HepG2 (cell line): ENCODE results near the gene TST. TPM values are rescaled to one million over a fixed set of nuclear protein-coding genes. Genes with fewer than 3 reads are reported as not detected.

Source experiments
- CHD4 ChIP-seq: fragments of 200-600 bp; sonication (generic); IDR thresholded peaks from 2 replicates; pipeline ENCODE4 v1.7.0; 2017; ENCODE audit warnings: mild to moderate bottlenecking, low read length, borderline replicate concordance
- GZF1 ChIP-seq: sonication (generic); formaldehyde crosslinking; IDR thresholded peaks from 2 replicates; pipeline ENCODE4 v1.5.1; 2020; ENCODE audit warnings: mild to moderate bottlenecking, missing genetic modification reagents
- MEIS1 ChIP-seq: sonication (generic); formaldehyde crosslinking; IDR thresholded peaks from 2 replicates; pipeline ENCODE4 v1.9.0; 2021; ENCODE audit warnings: mild to moderate bottlenecking, missing genetic modification reagents, moderate library complexity, borderline replicate concordance
- NFE2L1 ChIP-seq: sonication (generic); formaldehyde crosslinking; IDR thresholded peaks from 2 replicates; pipeline ENCODE4 v1.4.0; 2020; ENCODE audit warnings: missing genetic modification reagents, mild to moderate bottlenecking, borderline replicate concordance
- NFRKB ChIP-seq: fragments of 450-650 bp; IDR thresholded peaks from 2 replicates; pipeline ENCODE4 v1.6.1; 2017
- SCMH1 ChIP-seq: sonication (generic); formaldehyde crosslinking; IDR thresholded peaks from 2 replicates; pipeline ENCODE4 v1.9.0; 2021; ENCODE audit warnings: missing genetic modification reagents, mild to moderate bottlenecking, borderline replicate concordance
- TGIF2 ChIP-seq: IDR thresholded peaks from 2 replicates; pipeline ENCODE4 v1.6.1; 2016; ENCODE audit warnings: control low read depth, missing compliant biosample characterization
- ZBTB8A ChIP-seq: sonication (generic); formaldehyde crosslinking; IDR thresholded peaks from 2 replicates; pipeline ENCODE4 v1.4.0; 2020; ENCODE audit warnings: mild to moderate bottlenecking, low read depth, missing genetic modification reagents, borderline replicate concordance
- ZNF20 ChIP-seq: sonication (generic); formaldehyde crosslinking; IDR thresholded peaks from 2 replicates; pipeline ENCODE4 v1.4.0; 2020; ENCODE audit warnings: mild to moderate bottlenecking, moderate library complexity, missing genetic modification reagents
- ZNF317 ChIP-seq: sonication (generic); formaldehyde crosslinking; IDR thresholded peaks from 2 replicates; pipeline ENCODE4 v1.5.0; 2020; ENCODE audit warnings: mild to moderate bottlenecking, missing genetic modification reagents
- ZNF616 ChIP-seq: sonication (generic); formaldehyde crosslinking; IDR thresholded peaks from 2 replicates; pipeline ENCODE4 v1.5.0; 2020; ENCODE audit warnings: low read depth, mild to moderate bottlenecking, missing genetic modification reagents
- ZNF678 ChIP-seq: sonication (generic); formaldehyde crosslinking; IDR thresholded peaks from 2 replicates; pipeline ENCODE4 v1.4.0; 2020; ENCODE audit warnings: mild to moderate bottlenecking, missing genetic modification reagents
- polyA plus RNA-seq, 8 experiments: library from polyadenylated mRNA; depleted of rRNA in 3 of 8; stranded (reverse) in 7 of 8; unstranded in 1 of 8; fragments of >200 nt; fragmentation: Illumina TruSeq in 4 of 8; extraction: Trizol in 4 of 8; gene quantifications; 2 replicates each; pipeline versions ENCODE4 v1.2.1 to v1.2.3, GENCODE V29; 2011 to 2016; ENCODE audit warnings: low read depth in 4 of 8, missing spikeins in 1 of 8, mixed read lengths in 1 of 8; ENCODE audit not compliant: insufficient read depth in 1 of 8
- total RNA-seq, 5 experiments: library from RNA; depleted of rRNA; stranded (reverse); fragments of >200 nt; fragmentation: Illumina TruSeq; extraction: Trizol; gene quantifications; 2 replicates each; pipeline ENCODE4 v1.2.3, GENCODE V29; 2016; ENCODE audit warnings: low read depth in 1 of 5
- TF ChIP-seq, protein P1 (sequence below): sonication (generic); formaldehyde crosslinking; IDR thresholded peaks from 2 replicates; pipeline ENCODE4 v1.9.0; 2021; ENCODE audit warnings: missing genetic modification reagents, mild to moderate bottlenecking, borderline replicate concordance
- TF ChIP-seq, protein P2 (sequence below): sonication (generic); formaldehyde crosslinking; conservative IDR thresholded peaks from 2 replicates; pipeline ENCODE4 v1.4.0; 2020; ENCODE audit warnings: missing genetic modification reagents
- TF ChIP-seq, protein P3 (sequence below): sonication (generic); formaldehyde crosslinking; IDR thresholded peaks from 2 replicates; pipeline ENCODE4 v1.5.1; 2020; ENCODE audit warnings: mild to moderate bottlenecking, moderate library complexity, missing genetic modification reagents
- TF ChIP-seq, protein P4 (sequence below): sonication (generic); formaldehyde crosslinking; IDR thresholded peaks from 2 replicates; pipeline ENCODE4 v1.4.0; 2020; ENCODE audit warnings: mild to moderate bottlenecking, missing genetic modification reagents
- TF ChIP-seq, protein P5 (sequence below): IDR thresholded peaks from 2 replicates; pipeline ENCODE4 v1.6.1; 2016

The TST gene
- total and polyA plus RNA-seq, 2 of the 13 experiments (the other 11 are each of a cell fraction or from before 2014, with no cell fraction given), result 44.6 to 63.6 TPM

DNA sequence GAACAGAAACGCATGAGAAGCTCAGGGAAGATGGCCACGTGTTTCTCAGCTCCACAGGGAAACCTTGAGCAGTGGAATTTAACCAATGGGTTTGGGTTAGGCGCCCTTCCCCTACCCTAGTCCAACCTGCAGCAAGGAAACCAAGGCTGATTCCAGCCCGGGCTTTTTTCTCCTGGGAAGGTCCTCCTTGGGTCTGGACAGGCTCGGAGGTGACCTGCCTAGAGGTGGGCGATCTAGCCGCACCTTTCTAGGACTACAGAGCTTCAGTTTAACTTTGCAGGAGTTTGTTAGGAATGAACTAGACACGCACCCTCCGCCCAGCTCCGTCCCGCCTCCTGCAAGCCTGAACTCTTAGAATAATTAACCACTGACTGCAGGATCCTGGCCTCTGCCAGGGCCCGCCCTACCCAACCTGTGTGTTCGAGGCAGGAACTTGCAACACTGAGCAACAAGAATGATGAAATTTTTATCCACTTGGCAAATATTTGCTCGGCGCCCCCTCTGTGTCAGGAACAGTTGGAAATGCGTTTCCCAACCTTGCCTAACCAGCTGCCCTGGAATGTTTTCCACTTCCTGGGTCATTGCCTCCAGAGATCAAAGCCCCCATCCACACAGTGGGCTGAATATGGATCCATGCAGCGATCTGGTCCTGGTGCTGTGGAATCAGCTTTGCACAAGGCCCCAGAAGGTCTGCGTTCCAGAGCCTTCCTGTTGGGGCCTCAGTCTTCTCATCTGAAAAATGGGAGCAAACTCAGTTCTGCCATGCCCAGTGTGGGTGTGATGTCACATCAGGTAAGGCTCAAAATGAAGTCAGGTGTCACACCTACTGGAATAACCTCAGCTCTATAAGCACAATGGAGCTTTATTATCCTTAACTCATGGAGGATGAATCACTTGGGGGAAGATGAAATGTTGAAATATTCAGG, 13.6 kb upstream of the TST start (continued):
- TF ChIP-seq, protein P1, sequence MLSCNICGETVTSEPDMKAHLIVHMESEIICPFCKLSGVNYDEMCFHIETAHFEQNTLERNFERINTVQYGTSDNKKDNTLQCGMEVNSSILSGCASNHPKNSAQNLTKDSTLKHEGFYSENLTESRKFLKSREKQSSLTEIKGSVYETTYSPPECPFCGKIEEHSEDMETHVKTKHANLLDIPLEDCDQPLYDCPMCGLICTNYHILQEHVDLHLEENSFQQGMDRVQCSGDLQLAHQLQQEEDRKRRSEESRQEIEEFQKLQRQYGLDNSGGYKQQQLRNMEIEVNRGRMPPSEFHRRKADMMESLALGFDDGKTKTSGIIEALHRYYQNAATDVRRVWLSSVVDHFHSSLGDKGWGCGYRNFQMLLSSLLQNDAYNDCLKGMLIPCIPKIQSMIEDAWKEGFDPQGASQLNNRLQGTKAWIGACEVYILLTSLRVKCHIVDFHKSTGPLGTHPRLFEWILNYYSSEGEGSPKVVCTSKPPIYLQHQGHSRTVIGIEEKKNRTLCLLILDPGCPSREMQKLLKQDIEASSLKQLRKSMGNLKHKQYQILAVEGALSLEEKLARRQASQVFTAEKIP (CRISPR knock-in tag), result peak; percentile 91; the same call in 1 of the 2 replicates
- TF ChIP-seq GZF1 (CRISPR knock-in tag) (peak; percentile 91), TGIF2 (CRISPR knock-in tag) (peak; percentile 89), ZBTB8A (CRISPR knock-in tag) (no peak), ZNF317 (CRISPR knock-in tag) (peak; percentile 73), SCMH1 (CRISPR knock-in tag) (no peak), ZNF616 (CRISPR knock-in tag) (no peak), MEIS1 (peak; percentile 65; the same call in 1 of the 2 replicates), CHD4 (peak; percentile 100), NFE2L1 (CRISPR knock-in tag) (no peak), ZNF20 (CRISPR knock-in tag) (no peak; the same call in 1 of the 2 replicates), NFRKB (no peak), ZNF678 (CRISPR knock-in tag) (no peak)
- TF ChIP-seq, protein P2, sequence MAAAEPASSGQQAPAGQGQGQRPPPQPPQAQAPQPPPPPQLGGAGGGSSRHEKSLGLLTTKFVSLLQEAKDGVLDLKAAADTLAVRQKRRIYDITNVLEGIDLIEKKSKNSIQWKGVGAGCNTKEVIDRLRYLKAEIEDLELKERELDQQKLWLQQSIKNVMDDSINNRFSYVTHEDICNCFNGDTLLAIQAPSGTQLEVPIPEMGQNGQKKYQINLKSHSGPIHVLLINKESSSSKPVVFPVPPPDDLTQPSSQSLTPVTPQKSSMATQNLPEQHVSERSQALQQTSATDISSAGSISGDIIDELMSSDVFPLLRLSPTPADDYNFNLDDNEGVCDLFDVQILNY (CRISPR knock-in tag), result no peak
- TF ChIP-seq, protein P3, sequence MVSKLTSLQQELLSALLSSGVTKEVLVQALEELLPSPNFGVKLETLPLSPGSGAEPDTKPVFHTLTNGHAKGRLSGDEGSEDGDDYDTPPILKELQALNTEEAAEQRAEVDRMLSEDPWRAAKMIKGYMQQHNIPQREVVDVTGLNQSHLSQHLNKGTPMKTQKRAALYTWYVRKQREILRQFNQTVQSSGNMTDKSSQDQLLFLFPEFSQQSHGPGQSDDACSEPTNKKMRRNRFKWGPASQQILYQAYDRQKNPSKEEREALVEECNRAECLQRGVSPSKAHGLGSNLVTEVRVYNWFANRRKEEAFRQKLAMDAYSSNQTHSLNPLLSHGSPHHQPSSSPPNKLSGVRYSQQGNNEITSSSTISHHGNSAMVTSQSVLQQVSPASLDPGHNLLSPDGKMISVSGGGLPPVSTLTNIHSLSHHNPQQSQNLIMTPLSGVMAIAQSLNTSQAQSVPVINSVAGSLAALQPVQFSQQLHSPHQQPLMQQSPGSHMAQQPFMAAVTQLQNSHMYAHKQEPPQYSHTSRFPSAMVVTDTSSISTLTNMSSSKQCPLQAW (CRISPR knock-in tag), result peak; percentile 100
- TF ChIP-seq, protein P4, sequence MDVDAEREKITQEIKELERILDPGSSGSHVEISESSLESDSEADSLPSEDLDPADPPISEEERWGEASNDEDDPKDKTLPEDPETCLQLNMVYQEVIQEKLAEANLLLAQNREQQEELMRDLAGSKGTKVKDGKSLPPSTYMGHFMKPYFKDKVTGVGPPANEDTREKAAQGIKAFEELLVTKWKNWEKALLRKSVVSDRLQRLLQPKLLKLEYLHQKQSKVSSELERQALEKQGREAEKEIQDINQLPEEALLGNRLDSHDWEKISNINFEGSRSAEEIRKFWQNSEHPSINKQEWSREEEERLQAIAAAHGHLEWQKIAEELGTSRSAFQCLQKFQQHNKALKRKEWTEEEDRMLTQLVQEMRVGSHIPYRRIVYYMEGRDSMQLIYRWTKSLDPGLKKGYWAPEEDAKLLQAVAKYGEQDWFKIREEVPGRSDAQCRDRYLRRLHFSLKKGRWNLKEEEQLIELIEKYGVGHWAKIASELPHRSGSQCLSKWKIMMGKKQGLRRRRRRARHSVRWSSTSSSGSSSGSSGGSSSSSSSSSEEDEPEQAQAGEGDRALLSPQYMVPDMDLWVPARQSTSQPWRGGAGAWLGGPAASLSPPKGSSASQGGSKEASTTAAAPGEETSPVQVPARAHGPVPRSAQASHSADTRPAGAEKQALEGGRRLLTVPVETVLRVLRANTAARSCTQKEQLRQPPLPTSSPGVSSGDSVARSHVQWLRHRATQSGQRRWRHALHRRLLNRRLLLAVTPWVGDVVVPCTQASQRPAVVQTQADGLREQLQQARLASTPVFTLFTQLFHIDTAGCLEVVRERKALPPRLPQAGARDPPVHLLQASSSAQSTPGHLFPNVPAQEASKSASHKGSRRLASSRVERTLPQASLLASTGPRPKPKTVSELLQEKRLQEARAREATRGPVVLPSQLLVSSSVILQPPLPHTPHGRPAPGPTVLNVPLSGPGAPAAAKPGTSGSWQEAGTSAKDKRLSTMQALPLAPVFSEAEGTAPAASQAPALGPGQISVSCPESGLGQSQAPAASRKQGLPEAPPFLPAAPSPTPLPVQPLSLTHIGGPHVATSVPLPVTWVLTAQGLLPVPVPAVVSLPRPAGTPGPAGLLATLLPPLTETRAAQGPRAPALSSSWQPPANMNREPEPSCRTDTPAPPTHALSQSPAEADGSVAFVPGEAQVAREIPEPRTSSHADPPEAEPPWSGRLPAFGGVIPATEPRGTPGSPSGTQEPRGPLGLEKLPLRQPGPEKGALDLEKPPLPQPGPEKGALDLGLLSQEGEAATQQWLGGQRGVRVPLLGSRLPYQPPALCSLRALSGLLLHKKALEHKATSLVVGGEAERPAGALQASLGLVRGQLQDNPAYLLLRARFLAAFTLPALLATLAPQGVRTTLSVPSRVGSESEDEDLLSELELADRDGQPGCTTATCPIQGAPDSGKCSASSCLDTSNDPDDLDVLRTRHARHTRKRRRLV (CRISPR knock-in tag), result peak; percentile 83
- TF ChIP-seq, protein P5, sequence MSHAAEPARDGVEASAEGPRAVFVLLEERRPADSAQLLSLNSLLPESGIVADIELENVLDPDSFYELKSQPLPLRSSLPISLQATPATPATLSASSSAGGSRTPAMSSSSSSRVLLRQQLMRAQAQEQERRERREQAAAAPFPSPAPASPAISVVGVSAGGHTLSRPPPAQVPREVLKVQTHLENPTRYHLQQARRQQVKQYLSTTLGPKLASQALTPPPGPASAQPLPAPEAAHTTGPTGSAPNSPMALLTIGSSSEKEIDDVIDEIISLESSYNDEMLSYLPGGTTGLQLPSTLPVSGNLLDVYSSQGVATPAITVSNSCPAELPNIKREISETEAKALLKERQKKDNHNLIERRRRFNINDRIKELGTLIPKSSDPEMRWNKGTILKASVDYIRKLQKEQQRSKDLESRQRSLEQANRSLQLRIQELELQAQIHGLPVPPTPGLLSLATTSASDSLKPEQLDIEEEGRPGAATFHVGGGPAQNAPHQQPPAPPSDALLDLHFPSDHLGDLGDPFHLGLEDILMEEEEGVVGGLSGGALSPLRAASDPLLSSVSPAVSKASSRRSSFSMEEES (CRISPR knock-in tag), result peak; percentile 90
